Activated CD4-positive, alpha-beta T cell treated with anti-CD3 and anti-CD28 coated beads, Interleukin-2, amount 50 U/mL, for 1 hour (primary cell): Measurements from ENCODE around the gene PDGFD.

Experiments
- DNase-seq: peaks from one replicate; pipeline ENCODE4 v3.0.0-alpha.2; 2020

Gene PDGFD

DNA sequence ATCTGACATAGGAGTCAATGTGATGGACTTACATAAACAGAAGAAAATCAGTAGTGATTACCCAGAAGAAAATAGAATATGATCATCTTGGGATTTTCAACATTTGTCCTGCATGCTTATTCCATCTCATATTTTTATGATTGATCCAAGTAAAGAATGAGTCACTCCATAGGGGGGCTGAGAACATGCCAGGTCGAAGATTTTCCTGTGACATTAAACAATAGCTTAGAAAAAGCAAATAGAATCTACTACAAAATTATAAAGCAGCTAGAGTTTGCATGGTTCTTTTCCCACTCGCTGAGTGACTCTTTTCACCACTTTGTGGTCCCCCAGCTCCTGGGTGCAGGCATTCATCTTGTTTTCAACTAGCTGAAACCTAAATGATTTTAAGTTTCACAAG is 71.2 kb downstream of the PDGFD start:
- no peak for DNase-seq

DNA sequence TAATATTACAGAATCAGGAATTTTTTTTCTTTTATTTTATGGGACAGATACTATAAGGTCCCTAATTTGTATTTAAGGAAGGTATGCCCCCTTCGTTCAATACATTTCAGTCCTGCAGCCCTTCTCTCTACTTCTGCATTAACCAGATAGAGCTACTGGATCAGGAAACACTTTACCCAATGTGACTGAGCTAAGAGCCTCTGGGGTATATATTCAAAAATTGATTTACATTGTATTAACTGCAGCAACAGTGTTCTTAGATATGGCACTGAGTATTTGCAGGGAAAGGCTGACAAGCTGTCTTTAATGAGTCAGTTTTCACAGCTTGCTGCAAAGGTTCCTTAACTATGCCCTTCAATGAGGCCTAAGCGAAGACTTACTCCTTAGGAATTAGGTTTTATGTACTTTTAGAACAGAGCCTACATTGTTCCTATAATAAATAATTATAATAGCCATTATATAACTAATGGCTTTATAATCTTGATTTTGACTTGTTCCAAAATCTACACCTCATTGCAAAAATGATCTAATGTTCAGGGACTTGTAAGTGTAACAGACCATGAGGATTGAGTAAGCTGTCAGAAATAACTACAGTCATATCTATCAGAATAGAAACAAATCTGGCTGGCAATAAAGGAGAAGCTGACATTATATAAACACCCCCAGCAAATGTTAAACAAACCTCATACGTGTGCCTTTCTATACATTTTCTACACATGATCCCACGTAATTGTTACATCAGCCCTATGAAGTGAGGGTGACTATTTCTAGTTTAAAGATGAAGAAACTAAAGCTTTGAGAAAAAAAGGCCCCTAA is 72.5 kb downstream of the PDGFD start:
- DNase-seq, result no peak

DNA sequence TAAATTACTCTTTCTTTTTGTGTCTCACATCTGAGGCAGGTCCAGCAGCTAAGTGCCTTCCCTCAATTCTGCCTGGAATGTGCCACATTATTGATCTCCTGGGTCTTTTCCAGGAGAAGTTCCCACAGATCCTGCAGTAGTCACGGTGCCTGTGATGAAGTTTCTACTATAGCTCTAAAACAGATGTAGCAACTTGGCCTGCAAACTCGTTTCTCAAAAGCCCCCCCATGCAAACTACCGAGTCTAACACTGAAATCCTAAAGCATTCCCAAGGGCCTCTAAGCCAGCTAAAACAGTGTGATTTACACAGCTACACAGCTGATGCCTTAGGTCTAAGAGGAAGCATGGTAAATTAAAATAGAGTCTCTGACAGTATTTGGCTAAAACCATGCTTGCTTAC is 73.2 kb downstream of the PDGFD start:
- DNase-seq, result no peak

DNA sequence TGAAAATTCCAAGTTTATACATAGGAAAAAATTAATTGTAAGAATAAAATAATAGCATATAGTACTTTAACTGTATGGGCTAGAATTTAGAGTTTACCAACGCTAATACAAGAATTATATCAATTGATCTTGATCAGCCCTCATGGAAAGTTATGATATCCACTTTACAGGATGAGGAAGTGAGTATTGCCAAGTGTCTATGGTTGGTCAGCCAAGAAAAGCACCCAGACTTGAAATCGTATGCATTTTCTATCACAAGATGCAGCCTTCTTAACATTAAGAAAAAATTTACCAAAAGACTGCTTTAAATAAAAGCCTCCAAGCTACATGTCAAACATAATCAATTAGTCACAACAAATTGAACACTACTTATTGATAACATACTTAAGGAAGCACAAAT is 74.5 kb downstream of the PDGFD start:
- no peak for DNase-seq

DNA sequence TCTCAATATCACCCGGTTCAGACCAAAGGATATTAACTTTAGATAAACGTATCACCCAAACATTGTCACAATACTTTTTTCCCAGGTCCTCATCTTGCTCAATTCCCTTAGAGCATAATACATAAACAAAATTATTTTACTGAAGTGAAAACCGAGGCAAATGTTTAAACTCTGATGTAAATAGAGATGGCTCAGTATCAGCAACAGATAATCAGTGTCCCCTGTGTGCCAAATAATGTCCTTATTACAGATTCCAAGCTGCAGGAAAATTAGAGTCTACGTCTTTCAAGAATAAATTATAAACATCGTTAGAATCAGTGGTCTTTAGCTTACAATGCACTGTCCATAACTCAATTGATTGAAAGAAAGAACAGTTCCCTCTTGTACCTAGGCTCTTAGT is 77.3 kb downstream of the PDGFD start:
- no peak for DNase-seq

DNA sequence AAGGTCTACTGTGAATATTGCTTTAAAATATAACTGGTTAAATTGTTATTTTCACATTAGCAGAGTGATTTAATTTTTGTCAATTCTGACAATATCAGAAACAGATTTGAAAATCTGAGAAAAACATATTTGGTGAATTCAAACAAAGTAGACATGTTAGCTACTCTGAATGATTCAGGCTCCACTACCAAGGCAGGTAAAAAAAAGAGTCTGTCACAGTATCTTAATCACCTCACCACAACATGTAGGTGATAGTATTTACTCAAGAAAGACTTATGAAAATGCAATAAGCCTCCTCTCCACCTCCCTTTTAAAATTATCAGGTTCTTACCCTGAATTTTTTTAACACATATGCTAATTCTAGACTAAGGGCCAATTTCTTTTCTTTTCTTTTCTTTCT is 85.0 kb downstream of the PDGFD start:
- DNase-seq, result no peak

DNA sequence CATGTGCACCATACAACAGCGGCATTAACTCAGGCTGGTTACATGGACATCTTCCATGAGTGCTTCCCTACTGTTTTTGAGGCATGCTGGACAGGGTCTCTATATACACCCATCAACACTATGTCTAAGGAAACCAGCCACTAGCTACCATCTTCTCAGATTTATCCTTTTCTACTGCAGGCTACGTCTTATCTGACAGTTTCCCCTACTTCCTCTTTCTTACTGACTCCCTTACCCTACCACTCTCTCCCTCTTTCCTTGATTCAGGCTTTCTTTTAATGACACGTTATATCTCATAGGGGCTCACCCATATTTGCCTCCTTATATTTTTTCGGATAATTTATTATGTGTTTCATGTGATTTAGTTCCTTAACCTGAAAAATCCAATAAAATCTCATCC is 85.7 kb downstream of the PDGFD start:
- no peak for DNase-seq

DNA sequence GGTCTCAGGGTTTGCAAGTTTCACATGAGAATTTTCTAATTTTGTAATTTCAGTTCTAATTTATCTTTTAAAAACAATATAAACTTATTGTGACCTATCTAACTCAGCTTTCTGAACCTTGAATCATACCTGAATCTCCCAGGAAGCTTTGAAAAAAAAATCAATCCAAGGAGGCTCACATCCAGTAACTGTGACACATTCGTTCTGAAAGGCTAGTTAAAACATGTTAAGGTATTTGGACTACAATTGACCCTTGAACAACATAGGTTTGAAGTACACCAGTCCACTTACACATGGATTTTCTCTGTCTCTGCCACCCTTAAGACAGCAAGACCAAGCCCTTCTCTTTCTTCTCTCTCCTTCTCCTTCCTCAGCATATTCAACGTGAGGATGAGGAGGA is 87.5 kb downstream of the PDGFD start:
- DNase-seq, result no peak

DNA sequence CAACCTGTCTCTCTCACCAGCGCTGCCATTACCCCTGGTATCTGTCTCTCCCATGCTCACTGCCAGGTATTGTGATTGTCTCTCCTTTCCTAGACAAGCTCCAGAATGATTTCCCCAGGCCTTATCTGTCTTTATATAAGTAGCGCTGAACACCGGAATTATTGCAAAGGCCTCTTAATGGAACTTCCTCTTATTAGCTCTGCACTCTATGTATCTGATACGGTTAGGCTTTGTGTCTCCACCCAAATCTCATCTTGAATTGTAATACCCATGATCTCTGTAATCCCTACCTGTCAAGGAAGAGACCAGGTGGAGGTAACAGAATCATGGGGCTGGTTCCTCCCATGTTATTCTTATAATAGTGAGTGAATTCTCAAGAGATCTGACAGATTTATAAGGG is 88.2 kb downstream of the PDGFD start:
- DNase-seq, result no peak

DNA sequence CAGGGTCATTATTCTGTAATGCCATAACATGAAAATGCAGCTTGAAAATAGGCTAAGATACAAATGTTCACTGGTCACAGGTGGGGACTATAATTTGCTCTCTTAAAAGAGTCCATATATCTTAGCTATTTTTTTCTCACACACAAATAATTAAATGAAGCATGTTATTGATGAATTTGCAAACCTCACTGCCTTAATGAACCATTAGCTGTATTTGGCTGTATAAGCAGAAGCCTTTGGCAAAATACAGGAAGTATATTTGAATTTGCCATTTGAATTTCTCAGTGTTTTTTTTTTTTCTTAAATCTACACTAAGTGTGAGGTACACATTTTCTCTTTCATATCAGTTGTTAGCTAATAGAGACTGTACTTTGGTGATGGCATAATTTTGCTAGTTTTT is 88.9 kb downstream of the PDGFD start:
- DNase-seq, result no peak

DNA sequence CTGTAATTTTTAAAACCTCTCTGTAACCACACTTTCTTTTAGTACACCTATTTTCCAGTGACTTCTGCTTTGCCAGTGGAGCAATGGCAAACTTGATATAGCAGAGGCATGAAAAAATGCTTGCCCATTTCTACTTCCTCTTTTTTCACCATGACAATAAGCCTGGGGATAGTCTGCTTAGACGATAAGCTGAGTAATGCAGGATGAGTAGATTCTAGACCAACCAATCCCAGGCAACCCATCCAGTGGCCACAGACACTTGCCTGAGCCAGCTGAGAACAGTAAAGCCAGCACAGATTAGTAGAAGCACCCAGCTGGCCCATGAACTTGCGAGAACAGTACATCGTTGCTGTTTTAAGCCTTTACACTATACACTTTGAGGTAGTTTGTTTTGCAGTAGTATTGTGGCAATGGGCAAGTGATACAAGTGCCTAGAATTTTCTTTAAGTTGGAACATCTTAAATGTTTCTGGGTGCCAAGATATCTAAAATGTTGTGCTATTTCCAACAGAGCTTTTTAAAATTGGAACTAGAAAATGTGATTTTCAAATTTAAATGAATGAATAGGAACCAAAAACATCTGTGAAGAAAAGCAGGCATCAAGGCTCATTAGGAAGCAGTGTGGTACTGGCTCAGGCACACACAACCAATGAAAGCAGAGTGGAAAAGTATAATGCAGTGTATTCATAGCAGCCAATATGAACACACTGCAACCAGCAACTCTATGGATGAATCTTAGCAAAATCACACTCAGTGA is 89.8 kb downstream of the PDGFD start:
- DNase-seq, result no peak

DNA sequence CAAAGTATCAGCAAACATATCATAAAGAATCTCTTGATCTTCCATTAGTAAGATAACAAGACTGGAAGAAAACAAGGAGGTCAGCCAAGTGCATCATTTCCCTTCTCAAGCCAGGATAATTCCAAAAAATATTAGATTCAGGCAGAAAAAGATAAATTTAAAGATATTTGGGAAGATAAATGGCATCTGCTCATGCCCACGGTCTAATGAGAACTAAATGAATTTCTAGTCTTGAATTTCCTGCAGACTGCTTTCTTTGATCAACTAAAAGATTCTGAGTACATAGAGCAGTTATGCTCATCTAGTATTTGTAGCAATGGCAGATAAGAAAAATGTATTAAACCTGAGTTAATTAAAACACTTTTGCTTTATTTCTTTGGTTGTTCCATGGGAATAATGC is 96.4 kb downstream of the PDGFD start:
- no peak for DNase-seq

DNA sequence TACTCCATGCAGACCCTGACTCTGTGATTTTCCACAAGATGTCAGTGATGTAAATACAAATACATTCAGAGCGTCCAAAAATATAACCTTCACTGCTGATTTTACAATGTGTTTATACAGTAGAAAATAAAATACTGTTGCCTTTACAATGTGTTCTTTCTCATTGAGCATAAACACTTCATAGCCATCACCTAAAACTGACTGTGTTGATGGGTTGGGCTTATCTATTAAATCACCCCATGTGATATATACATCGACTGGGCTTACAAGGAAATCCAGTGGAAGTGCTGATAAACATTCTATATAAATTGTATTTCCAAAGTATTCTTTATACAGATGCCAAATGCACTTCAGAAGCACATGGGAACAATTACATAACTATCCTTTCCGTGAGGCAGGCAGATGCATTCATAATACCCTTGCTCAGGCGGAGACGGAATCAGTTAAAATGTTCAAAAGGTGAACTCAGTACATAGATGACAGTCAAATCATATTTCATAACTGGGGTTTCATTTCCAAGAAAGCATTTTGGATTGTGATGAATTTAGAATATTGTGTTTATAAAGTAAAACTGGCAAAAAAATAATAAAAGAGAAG is 99.8 kb downstream of the PDGFD start:
- no peak for DNase-seq

DNA sequence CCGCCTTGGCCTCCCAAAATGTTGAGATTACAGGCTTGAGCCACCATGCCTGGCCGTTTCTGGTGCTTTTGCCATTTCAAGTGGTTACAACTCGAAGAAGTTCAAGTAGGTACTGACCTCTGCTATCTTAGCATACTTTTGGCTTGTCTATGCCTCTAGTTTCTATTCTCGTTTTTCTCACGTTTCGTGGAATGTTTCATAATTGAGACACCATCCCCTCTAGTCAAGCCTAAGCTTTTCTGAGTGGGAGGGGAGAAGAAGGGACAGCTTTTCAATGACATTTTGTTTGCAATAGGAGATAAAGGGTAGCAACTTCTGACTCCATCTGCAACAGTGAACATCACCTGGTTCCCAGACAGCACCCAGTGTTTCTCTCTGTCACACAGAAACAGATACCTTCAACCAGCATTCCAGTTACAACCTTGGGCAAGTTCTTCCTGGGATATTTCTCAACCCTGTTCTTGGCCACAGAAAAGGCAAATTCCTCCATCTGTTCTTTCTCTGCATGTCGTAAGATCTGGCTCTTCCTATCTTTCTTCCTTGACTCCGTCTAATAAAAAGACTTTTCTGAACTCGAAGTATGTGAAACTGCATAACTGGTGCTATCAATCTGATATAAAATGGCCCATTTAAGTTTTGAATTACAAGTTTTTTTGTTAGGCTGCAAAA is 102.0 kb downstream of the PDGFD start:
- DNase-seq, result no peak

DNA sequence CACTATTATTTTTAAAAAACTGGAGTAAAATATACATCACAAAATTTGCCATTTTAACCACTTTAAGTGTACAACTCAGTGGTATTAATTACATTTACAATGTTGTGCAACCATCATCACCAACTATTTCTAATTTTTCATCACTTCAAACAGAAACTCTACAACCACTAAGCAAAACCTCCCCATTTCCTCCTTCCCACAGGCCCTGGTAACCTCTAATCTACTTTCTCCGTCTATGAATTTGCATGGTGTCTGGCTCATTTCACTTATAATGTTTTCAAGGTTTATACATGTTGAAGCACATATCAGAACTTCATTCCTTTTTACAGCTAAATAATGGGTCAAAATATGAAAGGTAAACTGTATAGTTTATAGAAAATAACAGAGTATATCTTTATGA is 103.1 kb downstream of the PDGFD start:
- DNase-seq, result no peak

DNA sequence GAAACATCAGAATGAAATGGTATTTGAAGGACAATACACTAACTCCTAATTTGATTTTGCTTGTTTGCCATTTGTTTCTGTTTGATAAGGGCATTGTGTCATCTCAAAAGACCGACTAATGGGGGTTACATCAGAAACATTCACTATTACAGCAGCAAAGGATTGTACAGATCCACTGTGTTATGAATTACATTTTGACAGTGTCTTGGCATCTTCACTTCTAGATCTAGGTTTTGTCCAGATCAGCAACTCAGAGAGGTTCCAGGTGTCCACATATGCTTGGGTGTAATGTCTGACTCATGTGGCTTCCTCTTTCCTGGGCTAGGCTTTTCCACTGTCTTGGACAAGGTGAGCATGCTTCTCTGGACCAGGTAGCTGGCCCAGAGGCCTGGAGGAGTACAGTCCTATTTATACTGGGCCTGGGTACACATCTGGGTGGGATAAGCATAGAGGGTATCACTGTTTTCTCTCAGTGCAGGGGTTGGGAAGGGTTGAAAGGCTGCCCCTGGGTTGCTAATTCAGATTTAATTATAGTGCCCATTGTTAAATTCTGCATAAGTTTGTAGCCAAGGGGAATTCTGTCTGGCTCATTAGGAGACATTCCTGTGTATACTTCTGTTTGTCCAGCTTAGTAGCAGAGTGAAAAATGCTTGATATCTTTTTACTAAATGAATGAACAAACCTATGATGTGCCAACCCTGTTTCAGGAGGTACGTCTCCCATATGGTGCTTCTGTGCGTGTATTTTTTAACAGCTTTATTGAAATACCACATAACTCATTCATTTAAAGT is 103.7 kb downstream of the PDGFD start:
- no peak for DNase-seq

DNA sequence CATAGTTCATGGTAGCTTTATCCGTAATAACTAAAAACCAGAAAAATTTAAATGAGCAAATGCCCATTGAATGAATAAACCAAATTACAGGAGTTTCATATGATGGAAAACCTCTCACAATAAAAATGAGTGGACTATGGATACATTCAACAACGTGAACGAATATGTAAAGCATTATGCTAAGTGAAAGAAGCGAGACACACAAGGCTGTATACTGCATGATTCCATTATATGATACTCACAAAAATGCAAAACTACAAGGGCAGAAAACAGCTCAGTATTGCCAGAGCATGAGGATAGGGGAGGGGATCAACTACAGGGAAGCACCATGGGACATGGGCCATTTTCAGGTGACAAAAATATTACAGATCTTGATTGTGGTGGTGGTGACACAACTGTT is 105.3 kb downstream of the PDGFD start:
- DNase-seq, result no peak

DNA sequence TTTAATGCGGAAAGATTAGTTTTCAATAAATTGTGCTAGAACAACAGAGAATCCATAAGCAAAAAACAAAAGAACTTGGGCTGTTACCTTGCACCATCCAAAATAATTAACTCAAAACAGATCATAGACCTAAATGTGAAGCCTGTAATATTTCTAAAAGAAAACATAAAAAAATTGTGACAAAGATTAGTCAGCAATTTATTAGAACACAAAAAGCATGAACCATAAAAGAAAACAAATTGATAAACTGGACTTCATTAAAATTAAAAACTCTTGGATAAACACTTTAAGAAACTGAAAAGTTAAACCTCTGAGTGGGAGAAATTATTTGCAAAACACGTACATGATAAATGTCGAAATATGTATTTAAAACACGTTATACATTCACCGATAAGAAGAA is 106.0 kb downstream of the PDGFD start:
- no peak for DNase-seq

DNA sequence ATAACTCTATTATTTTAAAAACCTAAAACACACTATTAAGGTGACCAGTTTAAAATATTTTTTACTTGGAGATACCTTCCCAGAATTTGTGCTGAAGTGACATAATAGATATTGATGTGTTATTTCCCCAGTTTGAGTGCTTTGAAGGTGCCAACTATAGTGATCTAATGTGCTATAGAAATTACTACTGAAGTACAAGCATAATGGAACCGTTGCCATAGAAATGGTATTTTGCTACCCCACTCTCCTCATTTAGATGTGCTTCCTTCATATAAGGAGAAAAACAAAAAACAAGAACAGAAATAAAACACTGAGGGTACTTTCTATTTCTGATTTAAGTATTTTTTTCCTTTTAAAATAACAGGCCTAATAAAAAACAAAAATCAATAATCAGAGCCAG is 108.4 kb downstream of the PDGFD start:
- no peak for DNase-seq

DNA sequence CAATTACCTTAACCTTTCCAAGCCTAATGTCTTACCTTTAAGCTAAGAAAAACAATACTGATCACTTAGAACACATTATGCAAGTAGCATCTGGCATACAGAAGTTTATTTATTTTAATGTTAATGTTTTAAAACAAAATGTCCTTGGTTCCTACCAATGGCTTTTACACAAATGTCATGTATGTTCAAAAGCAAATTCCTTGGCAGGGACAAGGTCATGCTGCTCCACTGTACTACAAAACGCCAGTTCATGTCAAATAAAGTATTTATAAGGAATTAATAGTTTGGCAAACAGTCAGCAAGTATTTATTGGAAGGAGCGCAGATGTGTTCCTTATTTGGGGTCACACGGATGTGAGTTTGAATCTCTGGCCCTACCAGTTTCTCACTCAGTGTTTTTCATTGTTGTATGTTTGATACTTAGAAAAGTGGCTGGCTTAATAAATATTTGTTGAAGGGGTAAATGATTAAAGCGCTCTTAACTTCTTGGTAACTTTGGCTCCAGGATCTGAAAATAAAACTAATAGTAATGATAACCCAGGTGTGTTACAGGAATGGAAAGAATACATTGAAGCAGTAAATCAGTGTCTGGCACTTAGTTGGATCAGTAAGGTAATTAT is 108.9 kb downstream of the PDGFD start:
- DNase-seq, result no peak

DNA sequence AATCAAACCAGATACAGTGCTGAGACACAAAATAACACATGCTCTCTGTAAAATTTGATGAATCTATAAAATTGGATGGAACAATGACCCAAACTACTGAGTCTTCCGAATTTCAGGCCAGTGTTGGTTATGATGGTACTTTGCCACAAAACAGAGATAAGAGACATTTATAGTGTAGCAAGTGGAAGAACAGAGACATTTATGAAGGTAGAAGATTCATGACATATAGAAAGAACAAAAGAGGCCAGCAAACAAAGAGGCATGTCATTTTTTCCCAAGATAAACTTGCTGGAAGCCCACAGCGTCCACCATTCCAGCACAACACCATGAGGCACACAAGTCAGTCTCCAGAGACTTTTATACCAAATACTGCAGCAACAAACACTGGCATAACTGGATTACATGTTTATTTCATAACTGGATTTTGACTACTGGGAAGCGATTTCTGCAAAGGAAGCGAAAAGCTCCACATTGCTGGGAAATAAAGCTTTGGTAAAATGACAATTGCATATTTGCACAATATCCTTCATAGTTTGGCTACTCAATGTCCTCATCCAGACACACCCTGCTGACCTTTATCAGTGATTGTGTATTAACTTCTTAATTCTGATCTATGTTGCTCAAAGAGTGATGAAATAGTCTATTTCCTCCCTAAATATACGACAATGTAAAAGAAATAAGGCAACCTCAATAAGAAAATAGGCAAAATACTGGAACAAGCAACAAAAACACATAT is 110.0 kb downstream of the PDGFD start:
- no peak for DNase-seq

DNA sequence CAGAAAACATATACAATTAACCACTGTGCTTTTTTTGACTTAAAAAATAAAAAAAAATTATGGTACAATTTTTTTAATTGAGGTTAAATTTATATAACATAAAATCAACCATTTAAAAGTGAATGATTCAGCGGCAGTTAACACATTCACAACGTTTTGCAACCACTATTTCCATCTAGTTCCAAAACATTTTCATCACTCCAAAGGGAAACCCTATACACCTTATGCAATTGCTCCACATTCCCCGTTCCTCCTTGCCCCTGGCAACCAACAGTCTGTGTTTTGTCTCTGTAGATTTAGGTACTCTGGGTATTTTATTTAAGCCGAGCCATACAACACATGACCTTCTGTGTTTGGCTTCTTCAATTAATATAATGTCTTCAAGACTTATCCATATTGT is 112.2 kb downstream of the PDGFD start:
- DNase-seq, result no peak
